ENCODE data around the gene INHBE.
"Not testable (repeated sequence)": the region's sequence is repeated elsewhere in the genome, so short reads cannot be mapped to it uniquely, and the experiment has no call there.

Gene INHBE

GRCh38 chr12:57441846-57442427 lies 13.2 kb upstream of the INHBE start:
- H3K4ac ChIP-seq (ENCODE audit: low read depth, low read length): no peak overlapping the region
- no peak overlapping the region for H2BK12ac ChIP-seq (ENCODE audit: low read length)
- H3K36me3 ChIP-seq (ENCODE audit: control insufficient read depth in 1 of 2, insufficient read depth in 2 of 2, low read length in 2 of 2): no peaks in the 10 kb centered on the region
- no peak overlapping the region for H2BK5ac ChIP-seq (ENCODE audit: low read depth, low read length, poor library complexity)
- no peak overlapping the region for H4K8ac ChIP-seq (ENCODE audit: low read depth, low read length)
- no peak overlapping the region for H4K12ac ChIP-seq (ENCODE audit: low read depth, low read length)
- H4K91ac ChIP-seq (ENCODE audit: low read depth, low read length): no peak overlapping the region
- H3K23ac ChIP-seq (ENCODE audit: low read length): no peak overlapping the region
- no peak overlapping the region for H3K18ac ChIP-seq (ENCODE audit: low read length)
- H3K14ac ChIP-seq (ENCODE audit: low read length): no peak overlapping the region
- WGBS (ENCODE audit: extremely low coverage, insufficient coverage, insufficient read length): no CpG with 5 or more reads among the region's 1 CpG
- H3K79me2 ChIP-seq (ENCODE audit: control insufficient read depth, insufficient read depth, low read length, poor library complexity): no peaks in the 10 kb centered on the region
- no peak overlapping the region for H3K27ac ChIP-seq (ENCODE audit: low read depth, low read length)
- H3K9ac ChIP-seq (ENCODE audit: low read length): no peak overlapping the region
- no peaks in the 10 kb centered on the region for H3K27me3 ChIP-seq (ENCODE audit: insufficient read depth, low read length)
- H3K79me1 ChIP-seq (ENCODE audit: low read length): no peaks in the 10 kb centered on the region
- no peak overlapping the region for H2BK120ac ChIP-seq (ENCODE audit: insufficient read depth, low read length, poor library complexity)
- no peak for DNase-seq
- peaks cover 2% of the 10 kb centered on the region for H3K9me3 ChIP-seq (ENCODE audit: insufficient read depth, low read depth, low read length)
- H3K4me1 ChIP-seq (ENCODE audit: control insufficient read depth in 1 of 2, insufficient read depth in 2 of 2, low read length in 2 of 2): no peaks in the 10 kb centered on the region
- H3K4me3 ChIP-seq (ENCODE audit: low read depth, low read length): no peak overlapping the region
- H3K4me2 ChIP-seq (ENCODE audit: low read length): no peak overlapping the region
- H2AFZ ChIP-seq (ENCODE audit: insufficient read depth, low read length, poor library complexity): no peak overlapping the region
- no peak overlapping the region for H2AK5ac ChIP-seq (ENCODE audit: low read length)

- not testable (repeated sequence) for H3K23ac ChIP-seq (ENCODE audit: low read length); H4K8ac ChIP-seq (ENCODE audit: low read depth, low read length); H3K4me2 ChIP-seq (ENCODE audit: low read length); H3K27me3 ChIP-seq (ENCODE audit: insufficient read depth, low read length); H3K27ac ChIP-seq (ENCODE audit: low read depth, low read length); H3K9me3 ChIP-seq (ENCODE audit: insufficient read depth, low read depth, low read length); H2BK120ac ChIP-seq (ENCODE audit: insufficient read depth, low read length, poor library complexity); H3K79me2 ChIP-seq (ENCODE audit: control insufficient read depth, insufficient read depth, low read length, poor library complexity); H2AK5ac ChIP-seq (ENCODE audit: low read length); H3K36me3 ChIP-seq (ENCODE audit: control insufficient read depth in 1 of 2, insufficient read depth in 2 of 2, low read length in 2 of 2); H2BK5ac ChIP-seq (ENCODE audit: low read depth, low read length, poor library complexity); H2AFZ ChIP-seq (ENCODE audit: insufficient read depth, low read length, poor library complexity); H3K9ac ChIP-seq (ENCODE audit: low read length); DNase-seq; H4K12ac ChIP-seq (ENCODE audit: low read depth, low read length); H3K79me1 ChIP-seq (ENCODE audit: low read length); H3K18ac ChIP-seq (ENCODE audit: low read length); H2BK12ac ChIP-seq (ENCODE audit: low read length); H3K4ac ChIP-seq (ENCODE audit: low read depth, low read length); H3K4me1 ChIP-seq (ENCODE audit: control insufficient read depth in 1 of 2, insufficient read depth in 2 of 2, low read length in 2 of 2); H3K14ac ChIP-seq (ENCODE audit: low read length); H4K91ac ChIP-seq (ENCODE audit: low read depth, low read length); H3K4me3 ChIP-seq (ENCODE audit: low read depth, low read length)
- WGBS (ENCODE audit: extremely low coverage, insufficient coverage, insufficient read length): no CpG with 5 or more reads among the region's 6 CpGs
These were observed 10.8 kb upstream of the INHBE start for GRCh38 chr12:57444337-57444736.

DNA sequence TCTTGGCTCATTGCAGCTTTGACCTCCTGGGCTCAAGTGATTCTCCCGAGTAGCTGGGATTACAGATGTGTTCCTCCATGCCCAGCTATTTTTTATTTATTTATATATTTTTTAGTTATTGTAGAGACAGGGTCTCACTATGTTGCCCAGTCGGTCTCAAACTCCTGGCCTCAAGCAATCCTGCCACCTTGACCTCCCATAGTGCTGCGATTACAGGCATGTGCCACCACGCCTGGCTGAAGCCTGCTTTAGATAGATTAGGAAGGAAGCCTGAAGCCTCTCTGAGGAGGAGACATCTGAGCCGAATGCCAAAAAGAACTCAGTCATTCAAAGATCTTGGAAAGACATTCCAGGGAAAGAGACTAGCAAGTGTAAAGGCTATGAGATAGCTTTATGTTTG lies 10.4 kb upstream of the INHBE start:
- Histone ChIP-seq H2AFZ (ENCODE audit: insufficient read depth, low read length, poor library complexity) (no peak overlapping the region), H3K23ac (ENCODE audit: low read length) (no peak overlapping the region), H3K9ac (ENCODE audit: low read length) (no peak overlapping the region), H2BK120ac (ENCODE audit: insufficient read depth, low read length, poor library complexity) (no peak overlapping the region), H3K36me3 (ENCODE audit: control insufficient read depth in 1 of 2, insufficient read depth in 2 of 2, low read length in 2 of 2) (no peaks in the 10 kb centered on the region), H3K4me3 (ENCODE audit: low read depth, low read length) (no peak overlapping the region), H3K27ac (ENCODE audit: low read depth, low read length) (no peak overlapping the region), H3K4ac (ENCODE audit: low read depth, low read length) (no peak overlapping the region), H3K27me3 (ENCODE audit: insufficient read depth, low read length) (no peaks in the 10 kb centered on the region), H2BK5ac (ENCODE audit: low read depth, low read length, poor library complexity) (no peak overlapping the region), H3K4me1 (ENCODE audit: control insufficient read depth in 1 of 2, insufficient read depth in 2 of 2, low read length in 2 of 2) (no peaks in the 10 kb centered on the region), H3K79me1 (ENCODE audit: low read length) (no peaks in the 10 kb centered on the region), H4K8ac (ENCODE audit: low read depth, low read length) (no peak overlapping the region), H3K9me3 (ENCODE audit: insufficient read depth, low read depth, low read length) (peaks cover 2% of the 10 kb centered on the region), H4K91ac (ENCODE audit: low read depth, low read length) (no peak overlapping the region), H3K14ac (ENCODE audit: low read length) (no peak overlapping the region), H2BK12ac (ENCODE audit: low read length) (no peak overlapping the region), H4K12ac (ENCODE audit: low read depth, low read length) (no peak overlapping the region), H3K18ac (ENCODE audit: low read length) (no peak overlapping the region), H3K79me2 (ENCODE audit: control insufficient read depth, insufficient read depth, low read length, poor library complexity) (no peaks in the 10 kb centered on the region), H3K4me2 (ENCODE audit: low read length) (no peak overlapping the region), H2AK5ac (ENCODE audit: low read length) (no peak overlapping the region)
- no CpG with 5 or more reads among the region's 5 CpGs for WGBS (ENCODE audit: extremely low coverage, insufficient coverage, insufficient read length)
- no peak for DNase-seq

DNA sequence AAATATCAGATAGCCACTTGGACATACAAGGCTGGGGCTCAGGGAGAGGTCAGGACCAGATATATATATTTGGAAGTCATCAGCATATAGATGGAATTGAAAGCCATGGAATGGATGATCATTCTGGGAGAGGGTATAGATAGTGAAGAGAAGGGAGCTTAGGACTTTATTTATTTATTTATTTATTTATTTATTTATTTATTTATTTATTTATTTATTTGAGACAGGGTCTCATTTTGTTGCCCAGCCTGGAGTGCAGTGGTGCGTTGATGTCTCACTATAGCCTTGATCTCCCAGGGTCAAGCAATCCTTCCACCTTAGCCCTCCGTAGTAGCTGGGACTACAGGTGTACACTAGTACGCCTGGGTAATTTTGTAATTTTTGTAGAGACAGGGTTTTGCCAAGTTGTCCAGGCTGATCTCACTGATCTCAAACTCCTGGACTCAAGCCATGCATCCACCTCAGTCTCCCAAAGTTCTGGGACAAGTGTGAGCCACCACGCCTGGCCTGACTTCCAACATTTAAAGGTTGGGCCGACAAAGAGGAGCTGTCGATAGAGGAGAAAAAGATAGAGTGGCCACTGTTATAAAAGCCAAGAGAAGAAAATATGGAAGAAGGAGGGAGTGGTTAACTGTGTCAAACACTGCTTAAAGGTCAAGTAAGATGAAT lies 8.7 kb upstream of the INHBE start:
- no CpG with 5 or more reads among the region's 6 CpGs for WGBS (ENCODE audit: extremely low coverage, insufficient coverage, insufficient read length)
- H3K79me2 ChIP-seq (ENCODE audit: control insufficient read depth, insufficient read depth, low read length, poor library complexity): no peaks in the 10 kb centered on the region
- H3K23ac ChIP-seq (ENCODE audit: low read length): no peak overlapping the region
- H3K27ac ChIP-seq (ENCODE audit: low read depth, low read length): no peak overlapping the region
- no peak overlapping the region for H3K9ac ChIP-seq (ENCODE audit: low read length)
- H2BK5ac ChIP-seq (ENCODE audit: low read depth, low read length, poor library complexity): no peak overlapping the region
- no peaks in the 10 kb centered on the region for H3K36me3 ChIP-seq (ENCODE audit: control insufficient read depth in 1 of 2, insufficient read depth in 2 of 2, low read length in 2 of 2)
- no peak overlapping the region for H2BK12ac ChIP-seq (ENCODE audit: low read length)
- no peak overlapping the region for H4K12ac ChIP-seq (ENCODE audit: low read depth, low read length)
- no peak overlapping the region for H2AFZ ChIP-seq (ENCODE audit: insufficient read depth, low read length, poor library complexity)
- H4K91ac ChIP-seq (ENCODE audit: low read depth, low read length): no peak overlapping the region
- H3K4me1 ChIP-seq (ENCODE audit: control insufficient read depth in 1 of 2, insufficient read depth in 2 of 2, low read length in 2 of 2): no peaks in the 10 kb centered on the region
- H4K8ac ChIP-seq (ENCODE audit: low read depth, low read length): no peak overlapping the region
- no peak overlapping the region for H3K14ac ChIP-seq (ENCODE audit: low read length)
- no peaks in the 10 kb centered on the region for H3K27me3 ChIP-seq (ENCODE audit: insufficient read depth, low read length)
- no peak overlapping the region for H3K18ac ChIP-seq (ENCODE audit: low read length)
- no peak overlapping the region for H2AK5ac ChIP-seq (ENCODE audit: low read length)
- no peaks in the 10 kb centered on the region for H3K9me3 ChIP-seq (ENCODE audit: insufficient read depth, low read depth, low read length)
- no peak for DNase-seq
- no peak overlapping the region for H2BK120ac ChIP-seq (ENCODE audit: insufficient read depth, low read length, poor library complexity)
- no peak overlapping the region for H3K4ac ChIP-seq (ENCODE audit: low read depth, low read length)
- no peak overlapping the region for H3K4me2 ChIP-seq (ENCODE audit: low read length)
- H3K79me1 ChIP-seq (ENCODE audit: low read length): no peaks in the 10 kb centered on the region
- no peak overlapping the region for H3K4me3 ChIP-seq (ENCODE audit: low read depth, low read length)

All from trophoblast cell (in vitro differentiated cells and primary cell).